ENCODE data around the gene SENP7.

SENP7 gene

GRCh38 chr3:101383656-101384055 is 129.4 kb downstream of the SENP7 start:
- no peak for ATAC-seq
- no peak for TF ChIP-seq CSDC2 (CRISPR knock-in tag; IDR thresholded peaks at IDR 0.05)
- no peak for TF ChIP-seq ZFP3 (CRISPR knock-in tag; IDR thresholded peaks at IDR 0.05)
- TF ChIP-seq TCF4 (CRISPR knock-in tag; IDR thresholded peaks at IDR 0.05; ENCODE audit: borderline replicate concordance), result no peak
- TF ChIP-seq BACH2 (CRISPR knock-in tag; IDR thresholded peaks at IDR 0.05; ENCODE audit: borderline replicate concordance), result no peak
- no peak for TF ChIP-seq RARB (CRISPR knock-in tag; IDR thresholded peaks at IDR 0.05)
- TF ChIP-seq ZNF565 (CRISPR knock-in tag; conservative IDR thresholded peaks at IDR 0.05; ENCODE audit: low read depth), result no peak
- TF ChIP-seq ZC3H10 (CRISPR knock-in tag; IDR thresholded peaks at IDR 0.05), result no peak
- TF ChIP-seq ISL1 (CRISPR knock-in tag; IDR thresholded peaks at IDR 0.05), result no peak
- TF ChIP-seq GLIS3 (CRISPR knock-in tag; IDR thresholded peaks at IDR 0.05), result no peak
- TF ChIP-seq ARNTL (CRISPR knock-in tag; IDR thresholded peaks at IDR 0.05; ENCODE audit: borderline replicate concordance, low read depth), result no peak
- no peak for TF ChIP-seq ZNF8 (CRISPR knock-in tag; IDR thresholded peaks at IDR 0.05)
- TF ChIP-seq TOX (CRISPR knock-in tag; IDR thresholded peaks at IDR 0.05; ENCODE audit: borderline replicate concordance), result no peak
- TF ChIP-seq PPARA (CRISPR knock-in tag; IDR thresholded peaks at IDR 0.05; ENCODE audit: borderline replicate concordance), result no peak
- no peak for TF ChIP-seq ZNF70 (CRISPR knock-in tag; IDR thresholded peaks at IDR 0.05)
- TF ChIP-seq ZFP30 (CRISPR knock-in tag; IDR thresholded peaks at IDR 0.05), result no peak

- no peak for ATAC-seq
- TF ChIP-seq CSDC2 (CRISPR knock-in tag; IDR thresholded peaks at IDR 0.05) (no peak), ISL1 (CRISPR knock-in tag; IDR thresholded peaks at IDR 0.05) (no peak), ZFP3 (CRISPR knock-in tag; IDR thresholded peaks at IDR 0.05) (no peak), TSHZ2 (CRISPR knock-in tag; IDR thresholded peaks at IDR 0.05) (no peak), CSRNP3 (CRISPR knock-in tag; IDR thresholded peaks at IDR 0.05) (no peak), ZC3H10 (CRISPR knock-in tag; IDR thresholded peaks at IDR 0.05) (no peak), ZNF565 (CRISPR knock-in tag; conservative IDR thresholded peaks at IDR 0.05; ENCODE audit: low read depth) (no peak), TCF4 (CRISPR knock-in tag; IDR thresholded peaks at IDR 0.05; ENCODE audit: borderline replicate concordance) (no peak), ARNTL (CRISPR knock-in tag; IDR thresholded peaks at IDR 0.05; ENCODE audit: borderline replicate concordance, low read depth) (no peak), ESRRG (CRISPR knock-in tag; IDR thresholded peaks at IDR 0.05) (no peak), OSR1 (CRISPR knock-in tag; IDR thresholded peaks at IDR 0.05) (no peak), PATZ1 (CRISPR knock-in tag; IDR thresholded peaks at IDR 0.05; ENCODE audit: borderline replicate concordance) (no peak), ZNF8 (CRISPR knock-in tag; IDR thresholded peaks at IDR 0.05) (no peak), CREB5 (CRISPR knock-in tag; IDR thresholded peaks at IDR 0.05; ENCODE audit: low read depth) (no peak)
Measured at GRCh38 chr3:101383156-101383575, 129.8 kb downstream of the SENP7 start.

- no peak for TF ChIP-seq PATZ1 (CRISPR knock-in tag; IDR thresholded peaks at IDR 0.05; ENCODE audit: borderline replicate concordance)
- TF ChIP-seq BACH2 (CRISPR knock-in tag; IDR thresholded peaks at IDR 0.05; ENCODE audit: borderline replicate concordance), result no peak
- TF ChIP-seq RARB (CRISPR knock-in tag; IDR thresholded peaks at IDR 0.05), result no peak
- TF ChIP-seq ISL1 (CRISPR knock-in tag; IDR thresholded peaks at IDR 0.05), result no peak
- no peak for TF ChIP-seq PPARA (CRISPR knock-in tag; IDR thresholded peaks at IDR 0.05; ENCODE audit: borderline replicate concordance)
- no peak for TF ChIP-seq TOX (CRISPR knock-in tag; IDR thresholded peaks at IDR 0.05; ENCODE audit: borderline replicate concordance)
- ATAC-seq, result peak; percentile 44; the same call in 1 of the 3 replicates
Measured at GRCh38 chr3:101381809-101382208, 131.2 kb downstream of the SENP7 start.

All from SK-N-SH treated with all-trans-retinoic acid at 6 μM for 48 hours (cell line).